Activated CD8-positive, alpha-beta memory T cell treated with anti-CD3 and anti-CD28 coated beads, Interleukin-2, amount 50 U/mL, for 24 hours (primary cell): ENCODE measurements around the gene FAM120B.
"Not testable (repeated sequence)": the region's sequence is repeated elsewhere in the genome, so short reads cannot be mapped to it uniquely, and the experiment has no call there.

Experiments
- DNase-seq: peaks from one replicate; pipeline ENCODE4 v3.0.0-alpha.2; 2020; ENCODE audit errors: extremely low read depth

FAM120B gene

GRCh38 chr6:170306324-170307079 is at the start of gene FAM120B:
Gene FAM120B (plus strand): TSS chr6:170306758. CDS start chr6:170317391, 10,633 bp downstream.
- DNase-seq = peak; percentile 82

- no peak for DNase-seq
Measured at GRCh38 chr6:170257376-170257775, 49.2 kb upstream of the FAM120B start.

GRCh38 chr6:170258407-170258806 is 48.2 kb upstream of the FAM120B start:
- no peak for DNase-seq

GRCh38 chr6:170259278-170259677 is 47.3 kb upstream of the FAM120B start:
- no peak for DNase-seq

- DNase-seq = no peak
Measured at GRCh38 chr6:170260686-170261085, 45.9 kb upstream of the FAM120B start.

GRCh38 chr6:170261643-170262488 is 44.7 kb upstream of the FAM120B start:
- no peak for DNase-seq

GRCh38 chr6:170262489-170263088 is 44.0 kb upstream of the FAM120B start:
- DNase-seq = no peak

- no peak for DNase-seq
Measured at GRCh38 chr6:170263410-170263809, 43.1 kb upstream of the FAM120B start.

- no peak for DNase-seq
Measured at GRCh38 chr6:170264086-170264485, 42.5 kb upstream of the FAM120B start.

GRCh38 chr6:170264644-170265043 is 41.9 kb upstream of the FAM120B start:
- DNase-seq = not testable (repeated sequence)

GRCh38 chr6:170265655-170266054 is 40.9 kb upstream of the FAM120B start:
- DNase-seq = no peak

- no peak for DNase-seq
Measured at GRCh38 chr6:170266061-170266825, 40.3 kb upstream of the FAM120B start.

- DNase-seq = no peak
Measured at GRCh38 chr6:170267688-170268087, 38.9 kb upstream of the FAM120B start.

GRCh38 chr6:170268216-170269129 is 38.1 kb upstream of the FAM120B start:
- DNase-seq = no peak

- DNase-seq = no peak
Measured at GRCh38 chr6:170269151-170269845, 37.3 kb upstream of the FAM120B start.

GRCh38 chr6:170269846-170270541 is 36.6 kb upstream of the FAM120B start:
- no peak for DNase-seq

- DNase-seq = no peak
Measured at GRCh38 chr6:170270984-170271593, 35.5 kb upstream of the FAM120B start.

GRCh38 chr6:170271771-170272314 is 34.7 kb upstream of the FAM120B start:
- peak; percentile 56 for DNase-seq
